NCI-H2081 treated with DMSO at 0.1 percent for 48 hours (cell line): ENCODE results near the gene CTNNBL1.

Source experiments
- DNase-seq: peaks from one replicate; lab custom pipeline; 2025; lab: John Stamatoyannopoulos, UW

CTNNBL1 gene

GRCh38 chr20:37741570-37741969 is 47.7 kb downstream of the CTNNBL1 start:
- DNase-seq: no peak

- DNase-seq: no peak
These were observed 48.3 kb downstream of the CTNNBL1 start for GRCh38 chr20:37742131-37742530.

- no peak for DNase-seq
These were observed 50.5 kb downstream of the CTNNBL1 start for GRCh38 chr20:37744347-37744746.

GRCh38 chr20:37745553-37745952 is 51.7 kb downstream of the CTNNBL1 start:
- no peak for DNase-seq

GRCh38 chr20:37748015-37748414 is 54.2 kb downstream of the CTNNBL1 start:
- DNase-seq: no peak

GRCh38 chr20:37749218-37749617 is 55.4 kb downstream of the CTNNBL1 start:
- no peak for DNase-seq

GRCh38 chr20:37749620-37750403 is 56.0 kb downstream of the CTNNBL1 start:
- no peak for DNase-seq

- no peak for DNase-seq
These were observed 61.8 kb downstream of the CTNNBL1 start for GRCh38 chr20:37755665-37756064.

- no peak for DNase-seq
These were observed 62.4 kb downstream of the CTNNBL1 start for GRCh38 chr20:37756234-37756633.

- no peak for DNase-seq
These were observed 63.7 kb downstream of the CTNNBL1 start for GRCh38 chr20:37757550-37757949.

GRCh38 chr20:37758332-37758731 is 64.5 kb downstream of the CTNNBL1 start:
- no peak for DNase-seq

GRCh38 chr20:37759052-37759553 is 65.3 kb downstream of the CTNNBL1 start:
- DNase-seq: no peak

- DNase-seq: no peak
These were observed 66.0 kb downstream of the CTNNBL1 start for GRCh38 chr20:37759761-37760209.

GRCh38 chr20:37760322-37760721 is 66.5 kb downstream of the CTNNBL1 start:
- DNase-seq: no peak

- DNase-seq: no peak
These were observed 69.1 kb downstream of the CTNNBL1 start for GRCh38 chr20:37762716-37763485.

GRCh38 chr20:37764333-37764935 is 70.6 kb downstream of the CTNNBL1 start:
- DNase-seq: no peak

GRCh38 chr20:37770908-37771307 is 77.1 kb downstream of the CTNNBL1 start:
- no peak for DNase-seq

GRCh38 chr20:37773291-37773826 is 79.5 kb downstream of the CTNNBL1 start:
- no peak for DNase-seq

- DNase-seq: no peak
These were observed 80.3 kb downstream of the CTNNBL1 start for GRCh38 chr20:37774156-37774555.

GRCh38 chr20:37775200-37775599 is 81.4 kb downstream of the CTNNBL1 start:
- no peak for DNase-seq

GRCh38 chr20:37776049-37776448 is 82.2 kb downstream of the CTNNBL1 start:
- DNase-seq: no peak

GRCh38 chr20:37776526-37776925 is 82.7 kb downstream of the CTNNBL1 start:
- DNase-seq: no peak
